HG02885 (cell line): ENCODE data around the gene BAHD1.
"Not testable (repeated sequence)": the region's sequence is repeated elsewhere in the genome, so short reads cannot be mapped to it uniquely, and the experiment has no call there.

Experiments used
- ATAC-seq: cut with Tn5 transposase; IDR thresholded peaks from one replicate; pipeline ENCODE4 v1.9.1; 2021; ENCODE audit warnings: mild to moderate bottlenecking; ENCODE audit not compliant: unreplicated experiment, poor library complexity

Gene BAHD1

GRCh38 chr15:40443255-40443654 lies 2.5 kb downstream of the BAHD1 start:
- no peak for ATAC-seq

- no peak for ATAC-seq
Measured at GRCh38 chr15:40443846-40444245, 3.1 kb downstream of the BAHD1 start.

GRCh38 chr15:40444736-40445135 lies 4.0 kb downstream of the BAHD1 start:
- ATAC-seq, result no peak

- ATAC-seq, result no peak
Measured at GRCh38 chr15:40445421-40445922, 4.7 kb downstream of the BAHD1 start.

GRCh38 chr15:40446144-40446543 lies 5.4 kb downstream of the BAHD1 start:
- no peak for ATAC-seq

- ATAC-seq, result no peak
Measured at GRCh38 chr15:40448354-40448753, 7.6 kb downstream of the BAHD1 start.

- ATAC-seq, result no peak
Measured at GRCh38 chr15:40449275-40449674, 8.5 kb downstream of the BAHD1 start.

- ATAC-seq, result no peak
Measured at GRCh38 chr15:40450047-40450446, 9.3 kb downstream of the BAHD1 start.

GRCh38 chr15:40451527-40452158 lies 10.9 kb downstream of the BAHD1 start:
- ATAC-seq, result no peak

GRCh38 chr15:40452296-40453090 lies 11.7 kb downstream of the BAHD1 start:
- peak; percentile 64 for ATAC-seq

GRCh38 chr15:40453941-40454340 lies 13.2 kb downstream of the BAHD1 start:
- not testable (repeated sequence) for ATAC-seq

- no peak for ATAC-seq
Measured at GRCh38 chr15:40454904-40455391, 14.2 kb downstream of the BAHD1 start.

- ATAC-seq, result no peak
Measured at GRCh38 chr15:40456299-40456712, 15.6 kb downstream of the BAHD1 start.

- ATAC-seq, result no peak
Measured at GRCh38 chr15:40456738-40457137, 16.0 kb downstream of the BAHD1 start.

GRCh38 chr15:40458495-40459371 lies 18.0 kb downstream of the BAHD1 start:
- no peak for ATAC-seq

GRCh38 chr15:40459391-40460015 lies 18.8 kb downstream of the BAHD1 start:
- ATAC-seq, result no peak

- no peak for ATAC-seq
Measured at GRCh38 chr15:40460404-40460803, 19.7 kb downstream of the BAHD1 start.

- no peak for ATAC-seq
Measured at GRCh38 chr15:40461958-40462357, 21.2 kb downstream of the BAHD1 start.

- ATAC-seq, result no peak
Measured at GRCh38 chr15:40463279-40463678, 22.5 kb downstream of the BAHD1 start.

GRCh38 chr15:40463886-40464545 lies 23.3 kb downstream of the BAHD1 start:
- ATAC-seq, result no peak
